ENCODE measurements around the gene TKT. TPM values are rescaled to one million over a fixed set of nuclear protein-coding genes. Genes with fewer than 3 reads are reported as not detected.
"Not testable (repeated sequence)": the region's sequence is repeated elsewhere in the genome, so short reads cannot be mapped to it uniquely, and the experiment has no call there.

The TKT gene
- total RNA-seq, 6 experiments from 2014 or later: 98.9 to 257 (median 146) TPM

DNA sequence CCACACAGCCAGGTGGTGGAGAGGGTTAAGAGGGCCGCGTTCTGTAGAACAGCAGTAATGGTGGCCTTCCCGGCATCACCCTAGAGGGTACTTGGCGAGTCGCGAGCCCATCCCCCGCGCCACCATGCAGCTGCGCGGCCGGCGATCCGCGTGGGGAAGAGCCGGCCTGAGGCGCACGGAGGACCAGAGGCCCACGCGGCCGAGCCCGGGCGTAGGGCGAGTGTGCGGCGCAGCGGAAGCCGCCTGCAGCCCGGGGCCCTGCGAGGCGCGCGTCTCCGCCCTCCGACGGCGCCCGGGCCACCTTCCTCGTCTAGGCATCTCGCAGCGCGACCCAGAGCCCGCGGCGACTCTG, 423 bp downstream of the TKT start:
- Histone ChIP-seq H3K27ac (peak overlapping the region; percentile 58 to 84 (median 83)), H3K4me3 (peak overlapping the region; percentile 76 to 98 (median 86)), H3K36me3 (no peaks in the 10 kb centered on the region), H3K4me1 (peaks cover 0 to 47% (median 11%) of the 10 kb centered on the region in 4 donors), H3K9me3 (no peaks in the 10 kb centered on the region), H3K27me3 (no peaks in the 10 kb centered on the region)
- no peak for TF ChIP-seq POLR2A (IDR thresholded peaks at IDR 0.05)
- TF ChIP-seq, protein P1, sequence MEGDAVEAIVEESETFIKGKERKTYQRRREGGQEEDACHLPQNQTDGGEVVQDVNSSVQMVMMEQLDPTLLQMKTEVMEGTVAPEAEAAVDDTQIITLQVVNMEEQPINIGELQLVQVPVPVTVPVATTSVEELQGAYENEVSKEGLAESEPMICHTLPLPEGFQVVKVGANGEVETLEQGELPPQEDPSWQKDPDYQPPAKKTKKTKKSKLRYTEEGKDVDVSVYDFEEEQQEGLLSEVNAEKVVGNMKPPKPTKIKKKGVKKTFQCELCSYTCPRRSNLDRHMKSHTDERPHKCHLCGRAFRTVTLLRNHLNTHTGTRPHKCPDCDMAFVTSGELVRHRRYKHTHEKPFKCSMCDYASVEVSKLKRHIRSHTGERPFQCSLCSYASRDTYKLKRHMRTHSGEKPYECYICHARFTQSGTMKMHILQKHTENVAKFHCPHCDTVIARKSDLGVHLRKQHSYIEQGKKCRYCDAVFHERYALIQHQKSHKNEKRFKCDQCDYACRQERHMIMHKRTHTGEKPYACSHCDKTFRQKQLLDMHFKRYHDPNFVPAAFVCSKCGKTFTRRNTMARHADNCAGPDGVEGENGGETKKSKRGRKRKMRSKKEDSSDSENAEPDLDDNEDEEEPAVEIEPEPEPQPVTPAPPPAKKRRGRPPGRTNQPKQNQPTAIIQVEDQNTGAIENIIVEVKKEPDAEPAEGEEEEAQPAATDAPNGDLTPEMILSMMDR (IDR thresholded peaks at IDR 0.05): no peak
- peak in 2 of 3 donors; percentile 46 to 51 for DNase-seq
- 0% methylated on average over 4 of the region's 44 CpGs for WGBS (ENCODE audit: insufficient coverage, low coverage, low lambda C conversion rate, missing lambda C conversion rate)
- intact Hi-C loops (cut with DNase I): no loop called here
- ATAC-seq: peak; percentile 22 to 47 (median 39)

DNA sequence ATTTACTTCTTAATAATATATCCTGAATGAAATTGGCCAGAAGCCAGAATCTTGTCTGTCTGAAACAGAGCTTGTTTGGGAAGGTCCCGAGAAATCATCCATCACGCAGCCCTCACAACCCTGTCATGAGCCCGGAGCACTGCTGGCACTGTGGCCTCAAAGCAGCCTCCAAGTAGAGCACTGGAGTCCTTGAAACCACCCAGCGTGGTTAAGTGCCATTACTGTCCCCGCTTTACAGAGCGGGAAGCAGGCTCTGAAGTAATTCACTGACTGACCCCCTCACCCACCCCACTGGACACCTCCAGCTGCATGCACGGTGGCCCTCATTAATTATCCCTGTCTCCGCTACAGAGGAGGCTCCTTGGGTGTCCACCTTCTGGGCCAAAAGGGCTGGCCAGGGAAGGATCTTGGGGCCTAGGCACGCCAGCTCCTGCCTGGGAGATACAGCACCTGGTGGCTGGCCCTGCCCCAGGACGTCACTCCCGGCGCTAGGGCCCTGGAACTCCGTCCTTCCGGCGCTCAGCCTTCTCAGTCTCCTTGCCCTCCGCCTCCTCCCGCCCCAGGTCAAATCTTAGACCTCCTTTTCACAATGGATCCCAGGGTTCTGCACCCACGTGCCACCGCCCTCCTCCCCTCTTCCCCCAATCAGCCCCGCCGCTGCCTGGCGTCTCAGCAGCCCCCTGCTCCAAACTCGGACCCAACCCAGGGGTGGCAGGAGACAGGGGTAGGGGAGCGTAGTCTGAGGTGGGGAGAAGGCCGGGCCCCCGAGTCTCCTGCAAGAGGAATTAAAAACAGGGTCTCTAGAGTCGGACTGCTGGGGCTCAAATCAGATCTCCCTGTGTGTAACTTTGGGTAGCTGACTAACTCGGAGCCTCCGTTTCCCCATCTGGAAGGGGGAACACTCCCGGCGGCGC, 1.1 kb downstream of the TKT start:
- intact Hi-C loops (cut with DNase I): no loop called here
- peak; percentile 58 to 63 (median 59) for ATAC-seq
- peak; percentile 72 to 83 (median 74) for DNase-seq
- Histone ChIP-seq H3K27ac (peak overlapping the region; percentile 58 to 84 (median 83)), H3K27me3 (no peaks in the 10 kb centered on the region), H3K4me1 (peaks cover 0 to 53% (median 11%) of the 10 kb centered on the region in 4 donors), H3K36me3 (no peaks in the 10 kb centered on the region), H3K4me3 (peak overlapping the region; percentile 76 to 98 (median 86)), H3K9me3 (no peaks in the 10 kb centered on the region)
- WGBS (ENCODE audit: insufficient coverage, low coverage, low lambda C conversion rate, missing lambda C conversion rate): 5% methylated on average over 12 of the region's 32 CpGs
- TF ChIP-seq, protein P1 (IDR thresholded peaks at IDR 0.05): no peak
- no peak for TF ChIP-seq POLR2A (IDR thresholded peaks at IDR 0.05)

DNA sequence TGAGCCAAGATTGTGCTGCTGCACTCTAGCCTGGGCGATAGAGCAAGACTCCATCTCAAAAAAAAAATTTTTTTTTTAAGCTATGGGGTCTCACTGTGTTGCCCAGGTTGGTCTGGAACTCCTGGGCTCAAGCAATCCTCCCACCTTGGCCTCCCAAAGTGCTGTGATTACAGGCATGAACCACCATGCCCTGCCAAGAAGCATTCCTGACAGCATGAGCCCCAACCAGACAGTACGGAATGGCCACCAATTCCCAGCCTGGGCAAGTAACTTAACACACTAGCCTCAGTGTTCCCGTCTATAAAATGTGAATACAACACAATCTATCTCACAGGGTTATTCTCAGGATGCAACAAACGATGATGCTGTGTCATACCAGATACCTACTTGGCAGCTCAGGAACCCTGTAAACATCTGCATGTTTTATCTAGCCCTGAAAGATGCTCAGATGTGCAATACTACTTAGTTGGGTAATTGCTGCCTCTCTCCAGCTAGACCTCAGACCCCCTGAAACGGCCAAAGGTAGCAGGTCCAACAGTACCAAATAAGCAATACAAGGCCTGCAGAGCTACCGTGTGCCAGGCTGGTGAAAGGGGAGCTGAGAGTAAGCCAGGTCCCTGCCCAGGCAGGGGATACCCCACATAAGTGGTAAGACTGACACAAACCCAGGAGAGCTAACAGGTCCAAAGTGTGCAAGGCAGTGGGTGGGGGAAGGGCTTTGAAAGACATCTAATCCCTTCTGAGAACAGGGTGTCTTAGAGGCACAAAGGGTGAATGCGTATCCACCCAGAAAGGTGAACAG, 1.9 kb downstream of the TKT start:
- peak overlapping the region in 1 of 3 donors; percentile 83 for H3K27ac ChIP-seq
- no peak for ATAC-seq
- WGBS (ENCODE audit: insufficient coverage, low coverage, low lambda C conversion rate, missing lambda C conversion rate): 56% methylated on average over 5 of the region's 7 CpGs
- intact Hi-C loops (cut with DNase I): no loop called here
- peak overlapping the region; percentile 76 to 98 (median 86) for H3K4me3 ChIP-seq
- no peak for DNase-seq
- H3K27me3 ChIP-seq: no peaks in the 10 kb centered on the region
- TF ChIP-seq, protein P1 (IDR thresholded peaks at IDR 0.05): no peak
- TF ChIP-seq POLR2A (IDR thresholded peaks at IDR 0.05): no peak
- no peaks in the 10 kb centered on the region for H3K9me3 ChIP-seq
- H3K36me3 ChIP-seq: no peaks in the 10 kb centered on the region
- peaks cover 0 to 60% (median 11%) of the 10 kb centered on the region in 4 donors for H3K4me1 ChIP-seq

DNA sequence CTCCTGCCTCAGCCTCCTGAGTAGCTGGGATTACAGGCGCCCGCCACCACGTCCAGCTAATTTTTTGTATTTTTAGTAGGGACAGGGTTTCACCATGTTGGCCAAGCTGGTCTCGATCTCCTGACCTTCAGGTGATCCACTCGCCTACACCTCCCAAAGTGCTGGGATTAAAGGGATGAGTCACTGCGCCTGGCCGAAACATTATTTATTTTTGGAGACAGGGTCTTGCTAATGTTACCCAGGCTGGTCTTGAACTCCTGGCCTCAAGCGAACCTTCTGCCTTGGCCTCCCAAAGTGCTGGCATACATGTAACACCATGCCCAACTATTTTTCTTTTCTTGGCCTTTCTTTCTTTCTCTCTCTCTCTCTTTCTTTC, 2.9 kb downstream of the TKT start:
- H3K9me3 ChIP-seq; ATAC-seq; DNase-seq; H3K27me3 ChIP-seq; intact Hi-C loops (cut with DNase I); H3K36me3 ChIP-seq: not testable (repeated sequence)
- Histone ChIP-seq H3K4me1 (peaks cover 0 to 62% (median 11%) of the 10 kb centered on the region in 4 donors), H3K27ac (peak overlapping the region in 1 of 3 donors; percentile 60), H3K4me3 (peak overlapping the region in 1 of 3 donors; percentile 98)
- WGBS (ENCODE audit: insufficient coverage, low coverage, low lambda C conversion rate, missing lambda C conversion rate): 87% methylated on average over 6 of the region's 8 CpGs

Measured in right lobe of liver (tissue), 6 donors.